Activated effector memory CD4-positive, alpha-beta T cell treated with Interleukin-2 at 50 U/mL for 16 hours (primary cell): ENCODE measurements around the gene UNC93B1.
A peak's percentile ranks its signal among the peaks of the same experiment; 100 is the strongest.

Experiments
- DNase-seq: peaks from one replicate; pipeline ENCODE4 v3.0.0-alpha.2; 2020

The UNC93B1 gene

GRCh38 chr11:68039526-68040086, 35.7 kb upstream of the UNC93B1 start:
- no peak for DNase-seq

GRCh38 chr11:68038718-68039525, 35.0 kb upstream of the UNC93B1 start, which contains the start of gene TCIRG1:
TCIRG1 (plus strand) TSS chr11:68039025; CDS start chr11:68041272, 2,247 bp downstream.
- peak; percentile 41 for DNase-seq

GRCh38 chr11:68038226-68038717, 34.4 kb upstream of the UNC93B1 start:
- no peak for DNase-seq

GRCh38 chr11:68037411-68038225, 33.7 kb upstream of the UNC93B1 start:
- DNase-seq: no peak

GRCh38 chr11:68036717-68037239, 32.9 kb upstream of the UNC93B1 start:
- DNase-seq: peak; percentile 7

- DNase-seq: no peak
Observed at GRCh38 chr11:68036141-68036716, 32.3 kb upstream of the UNC93B1 start.

GRCh38 chr11:68035266-68035876, 31.5 kb upstream of the UNC93B1 start:
- no peak for DNase-seq

GRCh38 chr11:68033708-68034045, 29.8 kb upstream of the UNC93B1 start:
- DNase-seq: no peak

GRCh38 chr11:68032997-68033707, 29.3 kb upstream of the UNC93B1 start:
- DNase-seq: no peak

GRCh38 chr11:68032003-68032402, 28.1 kb upstream of the UNC93B1 start:
- no peak for DNase-seq

- no peak for DNase-seq
Observed at GRCh38 chr11:68031144-68031464, 27.2 kb upstream of the UNC93B1 start.

- peak; percentile 95 for DNase-seq
Observed at GRCh38 chr11:68030318-68031143, 26.6 kb upstream of the UNC93B1 start, which contains the start of gene NDUFS8. NDUFS8 (plus strand) TSS chr11:68030681; CDS start chr11:68032152, 1,471 bp downstream.

GRCh38 chr11:68028802-68029545, 25.1 kb upstream of the UNC93B1 start:
- no peak for DNase-seq

- no peak for DNase-seq
Observed at GRCh38 chr11:68027667-68028066, 23.8 kb upstream of the UNC93B1 start.

GRCh38 chr11:68026391-68027105, 22.7 kb upstream of the UNC93B1 start:
- DNase-seq: no peak

- no peak for DNase-seq
Observed at GRCh38 chr11:68025047-68025446, 21.1 kb upstream of the UNC93B1 start.

GRCh38 chr11:68024508-68024907, 20.6 kb upstream of the UNC93B1 start:
- no peak for DNase-seq

GRCh38 chr11:68022531-68022930, 18.6 kb upstream of the UNC93B1 start:
- no peak for DNase-seq

GRCh38 chr11:68021167-68021787, 17.4 kb upstream of the UNC93B1 start:
- DNase-seq: no peak
